OCI-LY1 (cell line): ENCODE results near the gene GPX7.

Experiments used
- CTCF ChIP-seq: fragments of 200-600 bp; sonication (generic), shearing (Covaris generic); IDR thresholded peaks from 2 replicates; pipeline ENCODE4 v1.5.1; 2017; ENCODE audit warnings: mild to moderate bottlenecking, antibody characterized with exemption, low read length, moderate library complexity, mixed read lengths
- EZH2 ChIP-seq: fragments of 200-600 bp; sonication (generic), shearing (Covaris generic); IDR thresholded peaks from 2 replicates; pipeline ENCODE4 v1.8.0; 2017; ENCODE audit warnings: borderline replicate concordance, mixed run types, mild to moderate bottlenecking, antibody characterized with exemption, low read length, moderate library complexity, mixed read lengths

GRCh38 chr1:52635321-52636089 lies 33.3 kb downstream of the GPX7 start:
- TF ChIP-seq CTCF, result no peak; the same call in 1 of the 2 replicates
- TF ChIP-seq EZH2, result no peak
